Sigmoid colon (tissue), 4 donors: ENCODE data around the gene BYSL.

Source experiments
- CTCF ChIP-seq, 4 experiments: fragments of 450-650 bp in 3 of 4; fragments of 200-600 bp in 1 of 4; IDR thresholded peaks; one replicate each; pipeline ENCODE4 v1.5.1; 2016 to 2019; ENCODE audit warnings: antibody characterized with exemption in 4 of 4, mild to moderate bottlenecking in 3 of 4, moderate library complexity in 2 of 4
- EP300 ChIP-seq, 4 donors: sonication (generic); formaldehyde crosslinking; IDR thresholded peaks; one replicate each; pipeline ENCODE4 v1.6.1; 2017; ENCODE audit warnings: antibody characterized with exemption in 4 of 4
- POLR2A ChIP-seq, 2 donors: fragments of 450-650 bp; IDR thresholded peaks; one replicate each; pipeline ENCODE4 v1.6.1; 2016; ENCODE audit warnings: antibody characterized with exemption in 2 of 2, mild to moderate bottlenecking in 2 of 2, moderate library complexity in 2 of 2
- POLR2AphosphoS5 ChIP-seq, 4 donors: sonication (generic); formaldehyde crosslinking; IDR thresholded peaks; one replicate each; pipeline ENCODE4 v1.6.1; 2017; ENCODE audit warnings: antibody characterized with exemption in 4 of 4

GRCh38 chr6:41967312-41968287 lies 46.3 kb downstream of the BYSL start:
- TF ChIP-seq CTCF (IDR thresholded peaks at IDR 0.05) (no peak), POLR2AphosphoS5 (IDR thresholded peaks at IDR 0.05) (no peak), POLR2A (IDR thresholded peaks at IDR 0.05) (no peak), EP300 (IDR thresholded peaks at IDR 0.05) (no peak)
